Progenitor cell of endocrine pancreas (in vitro differentiated cells): ENCODE results near the gene ACP4. TPM values are rescaled to one million over a fixed set of nuclear protein-coding genes. Genes with fewer than 3 reads are reported as not detected.

Experiments
- DNase-seq: peaks from one replicate; pipeline ENCODE4 v3.0.0; 2021; ENCODE audit warnings: low spot score; ENCODE audit not compliant: unreplicated experiment
- H3K27ac Mint-ChIP-seq: 2 replicates; pipeline ENCODE4 v1.8.0; 2021; ENCODE audit warnings: mild to moderate bottlenecking, moderate library complexity, mixed read lengths
- H3K27me3 Mint-ChIP-seq: 2 replicates; pipeline ENCODE4 v1.8.0; 2021; ENCODE audit warnings: mixed read lengths
- H3K36me3 Mint-ChIP-seq: 2 replicates; pipeline ENCODE4 v1.8.0; 2022; ENCODE audit warnings: mixed read lengths; ENCODE audit not compliant: insufficient read depth
- H3K4me1 Mint-ChIP-seq: 2 replicates; pipeline ENCODE4 v1.8.0; 2021; ENCODE audit warnings: low read depth, mixed read lengths
- H3K4me3 Mint-ChIP-seq: 2 replicates; pipeline ENCODE4 v1.8.0; 2021; ENCODE audit warnings: low read depth, mild to moderate bottlenecking, moderate library complexity, mixed read lengths
- H3K9me3 Mint-ChIP-seq: 2 replicates; pipeline ENCODE4 v1.8.0; 2021; ENCODE audit warnings: low read depth, mixed read lengths
- CTCF ChIP-seq: fragments of 200-600 bp; sonication (generic); IDR thresholded peaks from one replicate; pipeline ENCODE4 v1.5.0; 2021; ENCODE audit warnings: antibody characterized with exemption, mild to moderate bottlenecking; ENCODE audit not compliant: unreplicated experiment
- total RNA-seq: library from RNA; stranded (reverse); gene quantifications from 2 replicates; pipeline ENCODE4 v1.2.1, GENCODE V29; 2021

Gene ACP4
- total RNA-seq, 1 donor from 2014 or later: not detected

GRCh38 chr19:50833117-50833801 is 43.0 kb downstream of the ACP4 start, which contains the start of gene KLK15:
TSS of gene KLK15 (minus strand) at chr19:50833574. CDS start at chr19:50831492, 2,082 bp downstream.
- DNase-seq: no peak
- H3K9me3 Mint-ChIP-seq: no peaks in the 10 kb centered on the region
- no peak for TF ChIP-seq CTCF
- H3K27me3 Mint-ChIP-seq: peaks cover 47% of the 10 kb centered on the region
- H3K4me1 Mint-ChIP-seq: peaks cover 5% of the 10 kb centered on the region
- H3K27ac Mint-ChIP-seq: no peak within 1 kb of the TSS
- no peaks in the 10 kb centered on the region for H3K36me3 Mint-ChIP-seq
- H3K4me3 Mint-ChIP-seq: peak within 1 kb of the TSS; percentile 21

GRCh38 chr19:50833802-50834167 is 43.6 kb downstream of the ACP4 start:
- H3K27ac Mint-ChIP-seq: no peak overlapping the region
- H3K27me3 Mint-ChIP-seq: peaks cover 48% of the 10 kb centered on the region
- H3K4me3 Mint-ChIP-seq: peak overlapping the region; percentile 21
- peaks cover 5% of the 10 kb centered on the region for H3K4me1 Mint-ChIP-seq
- TF ChIP-seq CTCF: no peak
- DNase-seq: no peak
- H3K36me3 Mint-ChIP-seq: no peaks in the 10 kb centered on the region
- H3K9me3 Mint-ChIP-seq: no peaks in the 10 kb centered on the region

GRCh38 chr19:50835103-50835784 is 45.0 kb downstream of the ACP4 start:
- Mint-ChIP-seq H3K36me3 (no peaks in the 10 kb centered on the region), H3K4me1 (peaks cover 5% of the 10 kb centered on the region), H3K9me3 (no peaks in the 10 kb centered on the region)

GRCh38 chr19:50835785-50836542 is 45.7 kb downstream of the ACP4 start:
- H3K27ac Mint-ChIP-seq: peak overlapping the region; percentile 63
- H3K27me3 Mint-ChIP-seq: peaks cover 51% of the 10 kb centered on the region

More at GRCh38 chr19:50835103-50835784, 45.0 kb downstream of the ACP4 start:
- DNase-seq: no peak
- TF ChIP-seq CTCF: no peak
- peaks cover 46% of the 10 kb centered on the region for H3K27me3 Mint-ChIP-seq
- H3K4me3 Mint-ChIP-seq: peak overlapping the region; percentile 85
- no peak overlapping the region for H3K27ac Mint-ChIP-seq

More at GRCh38 chr19:50835785-50836542, 45.7 kb downstream of the ACP4 start:
- H3K36me3 Mint-ChIP-seq: no peaks in the 10 kb centered on the region
- DNase-seq: peak; percentile 93
- H3K9me3 Mint-ChIP-seq: no peaks in the 10 kb centered on the region
- TF ChIP-seq CTCF: peak; percentile 8
- peak overlapping the region; percentile 85 for H3K4me3 Mint-ChIP-seq
- peaks cover 5% of the 10 kb centered on the region for H3K4me1 Mint-ChIP-seq
